Cardiac muscle cell (in vitro differentiated cells and primary cell): ENCODE results near the gene GRK5. TPM values are rescaled to one million over a fixed set of nuclear protein-coding genes. Genes with fewer than 3 reads are reported as not detected.

Source experiments
- DNase-seq, 2 donors: peaks; one replicate each; pipeline versions ENCODE4 v3.0.0 to v3.0.0-alpha.2; 2010 to 2017; ENCODE audit warnings: low read depth in 1 of 2, low spot score in 1 of 2
- H3K27ac ChIP-seq: fragments of 200-600 bp; sonication (generic); 2 replicates; pipeline ENCODE4 v1.5.1; 2016
- H3K27me3 ChIP-seq: fragments of 200-600 bp; sonication (generic); 2 replicates; pipeline ENCODE4 v1.6.0; 2016; ENCODE audit warnings: control low read depth
- H3K36me3 ChIP-seq: fragments of 200-600 bp; sonication (generic); 2 replicates; pipeline ENCODE4 v1.5.1; 2016; ENCODE audit warnings: control low read depth
- H3K4me1 ChIP-seq: fragments of 200-600 bp; sonication (generic); 2 replicates; pipeline ENCODE4 v1.8.1; 2017; ENCODE audit warnings: low read depth, mild to moderate bottlenecking, mixed run types
- H3K4me3 ChIP-seq: fragments of 200-600 bp; sonication (generic); 2 replicates; pipeline ENCODE4 v1.5.1; 2016; ENCODE audit warnings: mild to moderate bottlenecking
- H3K9me3 ChIP-seq: fragments of 200-600 bp; sonication (generic); 2 replicates; pipeline ENCODE4 v1.5.1; 2017; ENCODE audit warnings: low read depth, mild to moderate bottlenecking, control low read depth
- CTCF ChIP-seq: IDR thresholded peaks from 2 replicates; pipeline ENCODE4 v1.5.1; 2012; ENCODE audit warnings: low read depth, mild to moderate bottlenecking, low read length
- polyA plus RNA-seq: library from polyadenylated mRNA; unstranded; fragments of >200 nt; fragmentation: Nextera tagmentation; extraction: Ambion mirVana; gene quantifications from 2 replicates; pipeline ENCODE4 v1.2.1, GENCODE V29; 2016
- total RNA-seq: library from RNA; depleted of rRNA; stranded (reverse); fragments of >200 nt; gene quantifications from 2 replicates; pipeline ENCODE4 v1.2.3, GENCODE V29; 2016

GRK5 gene
- total and polyA plus RNA-seq, 2 experiments from 2014 or later = 3.5 to 18.3 TPM

- Histone ChIP-seq H3K4me3 (no peak overlapping the region), H3K36me3 (no peaks in the 10 kb centered on the region), H3K27ac (peak overlapping the region; percentile 61), H3K27me3 (no peaks in the 10 kb centered on the region), H3K4me1 (peaks cover 47% of the 10 kb centered on the region), H3K9me3 (no peaks in the 10 kb centered on the region)
- TF ChIP-seq CTCF = no peak
- peak; percentile 54 to 55 for DNase-seq
Measured at GRCh38 chr10:119335671-119336353, 128.4 kb downstream of the GRK5 start.

GRCh38 chr10:119336599-119336998 lies 129.2 kb downstream of the GRK5 start:
- H3K36me3 ChIP-seq = no peaks in the 10 kb centered on the region
- H3K27ac ChIP-seq = peak overlapping the region; percentile 61
- H3K27me3 ChIP-seq = no peaks in the 10 kb centered on the region
- no peaks in the 10 kb centered on the region for H3K9me3 ChIP-seq
- peak in 1 of 2 donors; percentile 55 for DNase-seq
- H3K4me1 ChIP-seq = peaks cover 44% of the 10 kb centered on the region
- H3K4me3 ChIP-seq = no peak overlapping the region
- TF ChIP-seq CTCF = no peak

GRCh38 chr10:119337223-119337622 lies 129.9 kb downstream of the GRK5 start:
- H3K27me3 ChIP-seq = no peaks in the 10 kb centered on the region
- no peaks in the 10 kb centered on the region for H3K9me3 ChIP-seq
- no peak overlapping the region for H3K4me3 ChIP-seq
- H3K27ac ChIP-seq = peak overlapping the region; percentile 61
- no peaks in the 10 kb centered on the region for H3K36me3 ChIP-seq
- no peak for TF ChIP-seq CTCF
- H3K4me1 ChIP-seq = peaks cover 48% of the 10 kb centered on the region
- no peak for DNase-seq

GRCh38 chr10:119337796-119338432 lies 130.5 kb downstream of the GRK5 start:
- Histone ChIP-seq H3K9me3 (no peaks in the 10 kb centered on the region), H3K4me3 (no peak overlapping the region), H3K27ac (no peak overlapping the region), H3K4me1 (peaks cover 54% of the 10 kb centered on the region), H3K36me3 (no peaks in the 10 kb centered on the region), H3K27me3 (no peaks in the 10 kb centered on the region)
- no peak for TF ChIP-seq CTCF
- DNase-seq = peak in 1 of 2 donors; percentile 85

GRCh38 chr10:119339109-119339508 lies 131.7 kb downstream of the GRK5 start:
- Histone ChIP-seq H3K36me3 (no peaks in the 10 kb centered on the region), H3K27me3 (no peaks in the 10 kb centered on the region), H3K9me3 (no peaks in the 10 kb centered on the region), H3K27ac (no peak overlapping the region), H3K4me1 (peaks cover 56% of the 10 kb centered on the region), H3K4me3 (no peak overlapping the region)
- no peak for TF ChIP-seq CTCF
- no peak for DNase-seq
